Fibroblast of lung (primary cell): Measurements from ENCODE around the gene TP73.

Experiments used
- CTCF ChIP-seq, 2 donors: IDR thresholded peaks in 1 of 2; conservative IDR thresholded peaks in 1 of 2; 1 replicate in 1 of 2; 2 replicates in 1 of 2; pipeline ENCODE4 v1.5.1; 2011 to 2012; ENCODE audit warnings: low read length in 2 of 2, control low read depth in 1 of 2, inconsistent platforms in 1 of 2, low read depth in 1 of 2, mild to moderate bottlenecking in 1 of 2
- EZH2 ChIP-seq: IDR thresholded peaks from 2 replicates; pipeline ENCODE4 v1.5.1; 2012; ENCODE audit warnings: low read length, control low read depth, mild to moderate bottlenecking; ENCODE audit errors: missing control alignments

- TF ChIP-seq CTCF (conservative IDR thresholded peaks at IDR 0.05 in 1 of 2, IDR thresholded peaks at IDR 0.05 in 1 of 2; ENCODE audit: low read depth in 1 of 2, low read length in 2 of 2) (no peak), EZH2 (no peak)
Observed at GRCh38 chr1:3734602-3735001, 82.3 kb downstream of the TP73 start.
